Neural progenitor cell (in vitro differentiated cells): ENCODE data around the gene CCDC68. TPM values are rescaled to one million over a fixed set of nuclear protein-coding genes. Genes with fewer than 3 reads are reported as not detected.
A peak's percentile ranks its signal among the peaks of the same experiment; 100 is the strongest.

Source experiments
- DNase-seq: peaks from one replicate; pipeline ENCODE4 v3.0.0-alpha.2; 2016; ENCODE audit warnings: low spot score
- H2AFZ ChIP-seq: fragments of 200-600 bp; sonication (generic); replicated peaks from 2 replicates; pipeline ENCODE4 v1.6.1; 2016; ENCODE audit warnings: antibody characterized with exemption
- H3F3A ChIP-seq: fragments of 200-600 bp; sonication (generic); 2 replicates; pipeline ENCODE4 v1.6.1; 2016; ENCODE audit warnings: antibody characterized with exemption, low read depth
- H3K27ac ChIP-seq: fragments of 200-600 bp; sonication (generic); 2 replicates; pipeline ENCODE4 v1.5.1; 2016; ENCODE audit warnings: mild to moderate bottlenecking
- H3K27me3 ChIP-seq: fragments of 200-600 bp; sonication (generic); 2 replicates; pipeline ENCODE4 v1.6.1; 2016; ENCODE audit warnings: mild to moderate bottlenecking, moderate library complexity
- H3K36me3 ChIP-seq: fragments of 200-600 bp; sonication (generic); 2 replicates; pipeline ENCODE4 v1.5.1; 2016
- H3K4me1 ChIP-seq: fragments of 200-600 bp; sonication (generic); 2 replicates; pipeline ENCODE4 v1.6.1; 2016; ENCODE audit warnings: mixed run types
- H3K4me2 ChIP-seq: fragments of 200-600 bp; sonication (generic); 2 replicates; pipeline ENCODE4 v1.6.1; 2016
- H3K4me3 ChIP-seq: fragments of 200-600 bp; sonication (generic); 2 replicates; pipeline ENCODE4 v1.5.1; 2016
- H3K79me2 ChIP-seq: fragments of 200-600 bp; sonication (generic); 2 replicates; pipeline ENCODE4 v1.6.1; 2016; ENCODE audit warnings: low read depth
- H3K9ac ChIP-seq: fragments of 200-600 bp; sonication (generic); 2 replicates; pipeline ENCODE4 v1.6.1; 2016
- H3K9me3 ChIP-seq: fragments of 200-600 bp; sonication (generic); 2 replicates; pipeline ENCODE4 v1.5.1; 2016; ENCODE audit warnings: low read depth
- H4K20me1 ChIP-seq: fragments of 200-600 bp; sonication (generic); 2 replicates; pipeline ENCODE4 v1.6.1; 2016; ENCODE audit warnings: low read depth
- H3K27ac Mint-ChIP-seq: 3 replicates; pipeline ENCODE4 v1.8.0; 2021; ENCODE audit warnings: mixed read lengths
- H3K27me3 Mint-ChIP-seq: 2 replicates; pipeline ENCODE4 v1.8.0; 2022; ENCODE audit warnings: low read depth, mild to moderate bottlenecking, inconsistent platforms, moderate library complexity, mixed read lengths; ENCODE audit not compliant: insufficient read depth
- H3K36me3 Mint-ChIP-seq: 3 replicates; pipeline ENCODE4 v1.8.0; 2021; ENCODE audit warnings: mixed read lengths
- H3K4me1 Mint-ChIP-seq: 3 replicates; pipeline ENCODE4 v1.8.0; 2021; ENCODE audit warnings: mixed read lengths
- H3K4me3 Mint-ChIP-seq: 3 replicates; pipeline ENCODE4 v1.8.0; 2021; ENCODE audit warnings: mild to moderate bottlenecking, moderate library complexity, mixed read lengths
- H3K9me3 Mint-ChIP-seq: 3 replicates; pipeline ENCODE4 v1.8.0; 2020; ENCODE audit warnings: mixed read lengths
- CTCF ChIP-seq: fragments of 200-600 bp; sonication (generic); IDR thresholded peaks from 2 replicates; pipeline ENCODE4 v1.5.1; 2017; ENCODE audit warnings: antibody characterized with exemption, mild to moderate bottlenecking
- EZH2 ChIP-seq: fragments of 200-600 bp; sonication (generic); IDR thresholded peaks from 2 replicates; pipeline ENCODE4 v1.6.1; 2017; ENCODE audit warnings: antibody characterized with exemption, mild to moderate bottlenecking, moderate library complexity
- EZH2phosphoT487 ChIP-seq: fragments of 200-600 bp; sonication (generic); IDR thresholded peaks from 2 replicates; pipeline ENCODE4 v1.6.1; 2017; ENCODE audit warnings: antibody characterized with exemption
- total RNA-seq: library from RNA; depleted of rRNA; stranded (reverse); fragments of >200 nt; gene quantifications from 2 replicates; pipeline ENCODE4 v1.2.3, GENCODE V29; 2015; ENCODE audit warnings: low replicate concordance

Gene CCDC68
- total RNA-seq: not detected in 2 replicates

- Mint-ChIP-seq H3K27me3 (no peaks in the 10 kb centered on the region), H3K9me3 (no peaks in the 10 kb centered on the region), H3K27ac (no peak within 1 kb of the TSS), H3K4me1 (no peaks in the 10 kb centered on the region), H3K36me3 (no peaks in the 10 kb centered on the region), H3K4me3 (peak within 1 kb of the TSS; percentile 79)
- Histone ChIP-seq H4K20me1 (no peaks in the 10 kb centered on the region), H3K36me3 (no peaks in the 10 kb centered on the region), H3K27me3 (peaks cover 27% of the 10 kb centered on the region), H3K9ac (no peak within 1 kb of the TSS), H3K4me1 (no peaks in the 10 kb centered on the region), H3K27ac (no peak within 1 kb of the TSS), H3K79me2 (no peaks in the 10 kb centered on the region), H3K9me3 (no peaks in the 10 kb centered on the region), H3K4me3 (peak within 1 kb of the TSS; percentile 50), H2AFZ (peak within 1 kb of the TSS; percentile 64), H3F3A (no peaks in the 10 kb centered on the region), H3K4me2 (peak within 1 kb of the TSS; percentile 75)
- no peak for TF ChIP-seq EZH2phosphoT487
- no peak for TF ChIP-seq CTCF
- TF ChIP-seq EZH2: peak; percentile 27
- DNase-seq: peak; percentile 53
Measured at GRCh38 chr18:54958704-54959625, at the start of gene CCDC68. Gene CCDC68, minus strand, starts transcription at chr18:54959461. Its CDS starts 16,670 bp downstream, at chr18:54942791.

- H3K27me3 Mint-ChIP-seq: no peaks in the 10 kb centered on the region
- H3K4me1 Mint-ChIP-seq: no peaks in the 10 kb centered on the region
- Histone ChIP-seq H3K27ac (no peak overlapping the region), H4K20me1 (no peaks in the 10 kb centered on the region), H3K27me3 (no peaks in the 10 kb centered on the region), H3K4me1 (no peaks in the 10 kb centered on the region), H3K9me3 (no peaks in the 10 kb centered on the region), H3K9ac (no peak overlapping the region), H3K79me2 (no peaks in the 10 kb centered on the region), H2AFZ (no peak overlapping the region), H3F3A (no peaks in the 10 kb centered on the region), H3K36me3 (no peaks in the 10 kb centered on the region), H3K4me3 (no peak overlapping the region), H3K4me2 (no peak overlapping the region)
- no peak for TF ChIP-seq CTCF
- no peak for TF ChIP-seq EZH2phosphoT487
- no peak for TF ChIP-seq EZH2
- no peaks in the 10 kb centered on the region for H3K36me3 Mint-ChIP-seq
- DNase-seq: no peak
- no peak overlapping the region for H3K27ac Mint-ChIP-seq
- H3K4me3 Mint-ChIP-seq: no peak overlapping the region
- H3K9me3 Mint-ChIP-seq: no peaks in the 10 kb centered on the region
Measured at GRCh38 chr18:55007602-55008001, 48.3 kb upstream of the CCDC68 start.

- no peak overlapping the region for H3K27ac Mint-ChIP-seq
- no peak overlapping the region for H3K27ac ChIP-seq
- no peaks in the 10 kb centered on the region for H4K20me1 ChIP-seq
- no peaks in the 10 kb centered on the region for H3K79me2 ChIP-seq
- H3K4me1 ChIP-seq: no peaks in the 10 kb centered on the region
- H3K4me2 ChIP-seq: no peak overlapping the region
- peaks cover 2% of the 10 kb centered on the region for H3K27me3 Mint-ChIP-seq
- H3K4me3 ChIP-seq: no peak overlapping the region
- H3K27me3 ChIP-seq: no peaks in the 10 kb centered on the region
- no peaks in the 10 kb centered on the region for H3K9me3 Mint-ChIP-seq
- no peak overlapping the region for H3K4me3 Mint-ChIP-seq
- no peaks in the 10 kb centered on the region for H3K9me3 ChIP-seq
- TF ChIP-seq CTCF: no peak
- TF ChIP-seq EZH2: no peak
- no peak for TF ChIP-seq EZH2phosphoT487
- H3K9ac ChIP-seq: no peak overlapping the region
- H3K4me1 Mint-ChIP-seq: no peaks in the 10 kb centered on the region
- DNase-seq: no peak
- no peaks in the 10 kb centered on the region for H3K36me3 Mint-ChIP-seq
- no peaks in the 10 kb centered on the region for H3F3A ChIP-seq
- H2AFZ ChIP-seq: no peak overlapping the region
- no peaks in the 10 kb centered on the region for H3K36me3 ChIP-seq
Measured at GRCh38 chr18:55003695-55004094, 44.4 kb upstream of the CCDC68 start.
